ENCODE data around the gene MAP3K13. TPM values are rescaled to one million over a fixed set of nuclear protein-coding genes. Genes with fewer than 3 reads are reported as not detected.

The MAP3K13 gene
- total and polyA plus RNA-seq, 10 of the 15 experiments (the other 5 are each of a cell fraction or from before 2014, with no cell fraction given) = 10.5 to 70.8 (median 26.8) TPM

- 15% methylated on average over 3 of the region's 3 CpGs for WGBS (ENCODE audit: insufficient coverage, insufficient replicate concordance, low lambda C conversion rate, missing lambda C conversion rate)
- no peak for FAIRE-seq
- no peaks in the 10 kb centered on the region; a peak in 2 of 4 replicates for H3K36me3 ChIP-seq (ENCODE audit: control insufficient read depth in 2 of 2, insufficient read depth in 2 of 2, low read length in 1 of 2)
- peaks cover 12% of the 10 kb centered on the region for H3K4me1 ChIP-seq (ENCODE audit: control insufficient read depth, insufficient read depth, low read length)
- BruUV-seq (replicated peaks) = no TSS peak
- in situ Hi-C loops (cut with MboI) (no loop called here), intact Hi-C loops (cut with micrococcal nuclease; ENCODE audit: unreplicated experiment) (no loop called here)
- H3K27me3 ChIP-seq (replicated peaks in 1 of 2; ENCODE audit: control insufficient read depth in 2 of 2, insufficient read depth in 2 of 2, low read length in 1 of 2) = no peaks in the 10 kb centered on the region
- ATAC-seq = no peak
- H3K9me3 ChIP-seq (replicated peaks; ENCODE audit: control insufficient read depth, insufficient read depth, low read length) = no peaks in the 10 kb centered on the region
- no peak for DNase-seq (ENCODE audit: low read depth, low spot score)
- ChIA-PET CTCF (interaction anchor here (1.7 kb wide), 1 partner anchor 72 kb away, joined by 7 read pairs; no protein-coding TSS in a partner anchor), RAD21 (ENCODE audit: unreplicated experiment) (no interaction called here), POLR2A (no interaction called here), SMC1A (ENCODE audit: uncharacterized antibody, unreplicated experiment) (interaction anchor here (1.7 kb wide), 1 partner anchor 56 kb away, joined by 9 read pairs; no protein-coding TSS in a partner anchor)
- H3K9ac ChIP-seq (ENCODE audit: control insufficient read depth, insufficient read depth, low read length) = no peak overlapping the region
- peak overlapping the region; percentile 54 for H2AFZ ChIP-seq (ENCODE audit: control insufficient read depth, low read depth, low read length)
- peaks cover 8% of the 10 kb centered on the region for H3K79me2 ChIP-seq (ENCODE audit: control insufficient read depth, insufficient read depth, low read length)
- no peaks in the 10 kb centered on the region for H4K20me1 ChIP-seq (ENCODE audit: control insufficient read depth, insufficient read depth)
- peak overlapping the region; percentile 31 for H3K27ac ChIP-seq (ENCODE audit: control insufficient read depth, insufficient read depth)
- peak overlapping the region; percentile 1 for H3K4me2 ChIP-seq (ENCODE audit: control insufficient read depth, insufficient read depth)
- H3K4me3 ChIP-seq = no peak overlapping the region
- TF ChIP-seq CHD4 (IDR thresholded peaks at IDR 0.05) (no peak), STAT3 (IDR thresholded peaks at IDR 0.05; ENCODE audit: low read depth, low read length) (no peak), POLR2AphosphoS2 (IDR thresholded peaks at IDR 0.05; ENCODE audit: low read depth, low read length) (no peak)
Measured at GRCh38 chr3:185502987-185503386, 140.1 kb downstream of the MAP3K13 start.

DNA sequence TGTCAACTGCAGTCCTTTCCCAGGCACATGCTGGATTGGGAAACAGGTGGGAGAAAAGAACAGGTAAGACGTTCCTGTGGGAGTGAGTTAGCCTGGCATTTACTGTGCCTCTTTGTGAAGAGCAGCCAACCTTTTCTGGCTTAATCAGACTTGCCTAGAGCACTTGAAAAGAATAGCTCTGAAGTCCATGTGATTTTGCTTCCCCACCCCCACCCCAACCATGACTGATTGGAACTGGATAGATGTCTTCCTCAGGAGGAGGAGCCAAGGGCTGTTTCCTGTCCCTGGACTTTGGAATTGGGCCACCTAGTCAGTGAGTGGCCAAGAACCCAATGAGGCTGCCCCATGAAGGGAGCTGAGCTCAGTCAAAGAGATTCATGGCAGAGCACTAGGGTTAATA is 140.6 kb downstream of the MAP3K13 start:
- no peak overlapping the region; the same call in 1 of the 2 replicates for H3K27ac ChIP-seq (ENCODE audit: control insufficient read depth, insufficient read depth)
- ChIA-PET CTCF (interaction anchor here (1.7 kb wide), 1 partner anchor 71 kb away, joined by 7 read pairs; no protein-coding TSS in a partner anchor), SMC1A (ENCODE audit: uncharacterized antibody, unreplicated experiment) (interaction anchor here (1.7 kb wide), 1 partner anchor 56 kb away, joined by 9 read pairs; no protein-coding TSS in a partner anchor), POLR2A (no interaction called here), RAD21 (ENCODE audit: unreplicated experiment) (no interaction called here)
- no peak for DNase-seq (ENCODE audit: low read depth, low spot score)
- FAIRE-seq = no peak
- no peak overlapping the region for H3K9ac ChIP-seq (ENCODE audit: control insufficient read depth, insufficient read depth, low read length)
- 4% methylated on average over 1 of the region's 1 CpG for WGBS (ENCODE audit: insufficient coverage, insufficient replicate concordance, low lambda C conversion rate, missing lambda C conversion rate)
- in situ Hi-C loops (cut with MboI) (no loop called here), intact Hi-C loops (cut with micrococcal nuclease; ENCODE audit: unreplicated experiment) (no loop called here)
- no peaks in the 10 kb centered on the region for H3K9me3 ChIP-seq (replicated peaks; ENCODE audit: control insufficient read depth, insufficient read depth, low read length)
- H2AFZ ChIP-seq (ENCODE audit: control insufficient read depth, low read depth, low read length) = no peak overlapping the region
- no TSS peak for BruUV-seq (replicated peaks)
- H4K20me1 ChIP-seq (ENCODE audit: control insufficient read depth, insufficient read depth) = no peaks in the 10 kb centered on the region
- no peak for TF ChIP-seq BCL11A (IDR thresholded peaks at IDR 0.05; ENCODE audit: low read depth, low read length)
- TF ChIP-seq KLF5 (IDR thresholded peaks at IDR 0.05; ENCODE audit: partially characterized antibody) = no peak
- TF ChIP-seq EED (IDR thresholded peaks at IDR 0.05; ENCODE audit: low read depth) = no peak
- no peak for TF ChIP-seq SUZ12 (IDR thresholded peaks at IDR 0.05; ENCODE audit: unreplicated experiment)
- TF ChIP-seq GATAD2B (conservative IDR thresholded peaks at IDR 0.05; ENCODE audit: low read depth) = no peak
- TF ChIP-seq SMAD1 (IDR thresholded peaks at IDR 0.05; ENCODE audit: low read depth, partially characterized antibody) = no peak
- TF ChIP-seq RAD21 (IDR thresholded peaks at IDR 0.05; ENCODE audit: insufficient read depth, low read depth, low read length) = no peak
- no peak for TF ChIP-seq TCF3 (IDR thresholded peaks at IDR 0.05; ENCODE audit: borderline replicate concordance, insufficient read depth, low read depth, low read length)
- no peak for TF ChIP-seq SRF (IDR thresholded peaks at IDR 0.05; ENCODE audit: low read depth in 2 of 2, low read length in 2 of 2)
- TF ChIP-seq EP300 (IDR thresholded peaks at IDR 0.05; ENCODE audit: borderline replicate concordance in 1 of 2, control insufficient read depth in 1 of 2, low read depth in 2 of 2, low read length in 2 of 2) = no peak
- no peak for TF ChIP-seq LARP7 (IDR thresholded peaks at IDR 0.05)
- no peak for TF ChIP-seq ZNF24 (IDR thresholded peaks at IDR 0.05)
- TF ChIP-seq SIX5 (IDR thresholded peaks at IDR 0.05; ENCODE audit: low read depth, low read length, severe bottlenecking) = no peak
- TF ChIP-seq IRF3 (IDR thresholded peaks at IDR 0.05) = no peak
- peaks cover 0 to 3% of the 10 kb centered on the region in 2 experiments; a peak in 2 of 4 replicates for H3K36me3 ChIP-seq (ENCODE audit: control insufficient read depth in 2 of 2, insufficient read depth in 2 of 2, low read length in 1 of 2)
- H3K4me3 ChIP-seq = no peak overlapping the region
- no peak overlapping the region for H3K4me2 ChIP-seq (ENCODE audit: control insufficient read depth, insufficient read depth)
- no peaks in the 10 kb centered on the region for H3K27me3 ChIP-seq (replicated peaks in 1 of 2; ENCODE audit: control insufficient read depth in 2 of 2, insufficient read depth in 2 of 2, low read length in 1 of 2)
- no peak for ATAC-seq
- peaks cover 12% of the 10 kb centered on the region for H3K4me1 ChIP-seq (ENCODE audit: control insufficient read depth, insufficient read depth, low read length)
- H3K79me2 ChIP-seq (ENCODE audit: control insufficient read depth, insufficient read depth, low read length) = peaks cover 3% of the 10 kb centered on the region

Measured in GM12878 (cell line).